HG02973 (cell line): ENCODE results near the gene NKX6-2.

Experiments
- ATAC-seq: cut with Tn5 transposase; IDR thresholded peaks from one replicate; pipeline ENCODE4 v1.9.1; 2021; ENCODE audit warnings: moderate library complexity; ENCODE audit not compliant: unreplicated experiment

NKX6-2 gene

DNA sequence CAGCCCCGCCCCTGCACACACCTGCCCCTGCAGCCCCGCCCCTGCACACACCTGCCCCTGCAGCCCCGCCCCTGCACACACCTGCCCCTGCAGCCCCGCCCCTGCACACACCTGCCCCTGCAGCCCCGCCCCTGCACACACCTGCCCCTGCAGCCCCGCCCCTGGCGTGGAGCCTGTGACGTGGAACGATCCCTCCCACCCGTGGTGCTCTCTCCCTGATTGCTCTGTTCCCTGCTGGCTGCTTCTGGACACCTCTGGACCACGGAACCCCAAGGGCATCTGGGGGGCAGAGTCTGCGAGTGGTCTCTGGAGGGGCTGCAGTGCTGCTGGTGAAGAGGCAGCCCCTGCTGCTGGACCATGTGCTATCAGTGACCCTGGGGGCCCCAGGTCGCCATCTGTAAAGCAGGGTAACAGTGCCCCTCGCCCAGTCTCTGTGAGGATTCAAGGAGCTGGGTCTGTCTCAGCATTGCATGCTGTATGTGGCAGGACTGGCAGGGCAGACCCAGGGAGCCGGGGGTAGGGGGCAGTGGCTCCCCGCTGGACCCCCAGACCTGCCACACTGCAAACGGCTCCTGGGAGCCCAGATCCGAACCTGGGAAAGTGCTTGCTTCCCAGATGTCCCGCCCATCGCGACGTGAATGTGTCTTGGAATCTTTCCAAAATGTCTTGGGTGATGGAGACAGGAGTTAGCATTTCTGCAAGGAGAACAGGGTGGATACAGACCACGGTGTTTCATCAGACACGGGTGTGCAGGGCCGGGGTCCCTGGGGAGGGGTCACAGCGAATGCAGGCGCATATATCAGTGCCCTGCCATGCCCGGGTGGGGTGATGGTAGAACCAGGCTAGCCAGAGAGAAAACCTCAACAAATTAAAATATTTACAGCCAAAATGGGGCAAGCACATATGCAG lies 27.9 kb upstream of the NKX6-2 start:
- ATAC-seq, result no peak

DNA sequence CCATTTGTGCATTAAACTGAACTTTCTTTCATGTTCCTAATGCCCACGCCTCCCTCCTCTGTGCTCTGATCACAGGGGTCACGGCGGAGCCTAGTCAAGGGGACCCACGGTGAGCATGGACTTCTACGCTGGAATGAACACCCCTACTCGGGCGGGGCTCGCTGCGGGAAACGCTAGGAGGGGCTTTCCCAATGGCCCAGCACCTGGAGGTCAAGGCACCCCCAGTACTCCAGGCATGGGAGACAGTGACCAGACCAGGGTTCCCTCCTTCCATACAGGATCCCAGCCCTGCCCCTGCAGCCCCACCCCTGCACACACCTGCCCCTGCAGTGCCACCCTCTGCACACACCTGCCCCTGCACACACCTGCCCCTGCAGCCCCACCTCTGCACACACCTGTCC lies 27.1 kb upstream of the NKX6-2 start:
- ATAC-seq, result no peak

DNA sequence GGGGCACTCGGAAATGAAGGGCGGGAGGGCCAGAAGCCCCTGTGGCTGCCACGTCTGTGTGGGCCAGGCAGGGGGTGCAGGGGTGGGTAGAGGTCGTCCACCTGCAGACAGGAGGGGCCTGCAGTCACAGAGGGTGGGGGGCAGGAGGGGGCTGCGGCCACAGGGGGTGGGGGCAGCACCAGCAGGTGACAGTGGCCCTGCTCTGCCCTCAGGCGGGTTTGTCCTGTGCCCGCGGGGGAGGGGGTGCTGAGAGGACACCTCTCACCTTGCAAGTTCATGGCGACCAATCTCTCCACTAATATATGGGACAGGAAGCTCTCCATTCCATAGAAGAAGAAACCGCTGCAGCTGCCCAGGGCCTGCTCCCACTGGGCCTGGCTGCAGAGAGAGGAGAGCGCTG lies 26.6 kb upstream of the NKX6-2 start:
- no peak for ATAC-seq

DNA sequence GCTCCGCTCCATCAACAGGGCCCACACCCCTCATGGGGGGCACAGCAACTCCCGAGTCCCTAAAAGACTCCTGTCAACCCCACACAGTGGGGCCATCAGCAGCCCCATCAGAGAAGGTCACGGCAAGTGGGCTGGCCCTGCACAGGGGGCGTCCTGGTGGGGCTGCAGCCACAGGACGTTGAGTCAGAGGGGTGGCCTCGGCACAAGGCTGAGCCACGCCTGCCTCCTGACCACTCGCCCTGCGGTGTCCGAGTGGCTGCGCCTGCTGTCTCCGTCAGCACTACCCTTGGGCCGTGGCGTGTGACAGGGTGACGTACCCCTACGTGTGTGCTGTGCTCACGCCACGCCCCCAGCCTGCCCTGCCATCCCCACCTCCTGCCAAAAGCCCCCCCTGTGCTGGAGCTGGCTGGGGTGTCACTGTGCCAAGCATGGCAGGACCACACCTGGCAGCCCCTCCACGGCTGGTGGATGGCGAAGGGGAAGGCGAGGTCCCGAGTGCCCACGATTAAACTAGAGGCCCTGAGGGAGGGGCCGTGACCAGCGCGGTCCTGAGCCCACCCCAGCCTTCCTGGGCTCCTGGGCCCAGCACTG lies 26.0 kb upstream of the NKX6-2 start:
- no peak for ATAC-seq

DNA sequence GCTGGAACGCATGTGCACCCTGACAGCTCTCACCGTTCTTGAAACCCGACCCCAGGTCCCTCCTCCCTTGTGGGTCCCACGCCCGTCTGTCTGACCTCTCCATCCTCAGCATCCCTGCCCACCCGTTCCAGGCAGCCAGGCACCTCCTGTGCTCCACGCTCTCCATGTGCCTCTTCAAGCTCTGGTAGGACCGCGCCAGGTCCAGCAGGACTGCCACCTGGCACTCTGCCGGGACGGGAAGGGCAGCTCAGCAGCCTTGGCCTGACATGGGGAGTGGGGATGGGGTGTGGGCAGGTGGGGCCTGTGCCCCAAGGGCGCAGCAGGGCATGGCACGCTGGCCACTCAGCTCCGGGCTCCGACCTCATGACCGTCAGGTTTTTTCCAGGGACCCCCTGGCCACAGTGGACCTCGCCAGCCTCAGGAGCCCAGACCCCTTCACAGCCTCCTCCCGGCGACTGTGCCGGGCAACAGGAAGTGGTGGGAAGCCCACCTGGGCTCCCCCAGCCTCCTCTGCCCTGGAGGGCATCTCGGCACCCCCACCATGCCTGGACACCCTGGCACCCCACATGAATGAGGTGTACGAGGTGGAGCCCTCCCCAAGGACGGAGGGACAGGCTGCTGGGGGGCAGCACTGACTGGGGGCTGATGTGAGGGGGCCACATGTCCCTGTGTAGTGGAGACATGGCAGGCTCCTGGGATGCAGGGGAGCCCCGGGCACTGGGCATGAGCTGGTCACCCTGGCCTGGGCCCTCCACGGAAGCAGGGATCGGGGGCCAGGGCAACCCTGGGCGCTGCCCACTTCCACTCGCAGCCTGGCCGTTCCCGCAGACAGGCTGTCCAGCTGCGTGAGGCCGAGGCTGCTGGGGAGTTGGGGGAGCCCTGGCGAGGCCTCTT lies 25.1 kb upstream of the NKX6-2 start:
- no peak for ATAC-seq

DNA sequence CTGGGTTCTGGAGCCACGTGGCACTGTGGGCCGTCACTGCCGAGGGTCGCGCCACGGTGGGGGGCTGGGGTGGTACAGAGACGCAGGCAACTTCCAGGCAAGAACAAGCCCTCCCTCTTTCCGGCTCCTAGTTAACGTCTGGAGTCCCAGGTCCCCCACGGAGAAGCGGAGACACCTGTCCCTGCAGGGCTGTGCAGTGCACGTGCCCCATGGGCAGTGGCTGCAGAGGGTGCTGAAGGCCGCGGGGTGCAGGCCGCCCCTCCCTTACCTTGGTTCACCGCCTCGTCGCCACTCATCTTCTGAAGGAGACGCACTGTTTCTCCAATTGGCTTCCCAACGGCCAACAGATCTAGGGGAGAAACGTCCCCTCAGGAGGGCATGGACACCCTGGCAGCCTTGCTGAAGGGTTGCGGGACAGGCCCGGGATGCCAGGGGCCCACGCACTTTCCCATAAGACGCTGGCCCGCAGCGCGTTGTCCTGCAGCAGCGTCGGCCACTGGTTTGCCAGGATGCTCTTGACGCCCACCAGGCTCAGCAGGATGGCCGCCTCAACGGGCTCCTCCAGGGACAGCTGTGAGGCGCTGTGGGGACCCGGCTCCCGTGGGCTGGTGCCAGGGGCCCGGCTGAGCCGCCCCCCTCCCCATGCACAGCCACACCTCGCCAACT lies 24.3 kb upstream of the NKX6-2 start:
- no peak for ATAC-seq

DNA sequence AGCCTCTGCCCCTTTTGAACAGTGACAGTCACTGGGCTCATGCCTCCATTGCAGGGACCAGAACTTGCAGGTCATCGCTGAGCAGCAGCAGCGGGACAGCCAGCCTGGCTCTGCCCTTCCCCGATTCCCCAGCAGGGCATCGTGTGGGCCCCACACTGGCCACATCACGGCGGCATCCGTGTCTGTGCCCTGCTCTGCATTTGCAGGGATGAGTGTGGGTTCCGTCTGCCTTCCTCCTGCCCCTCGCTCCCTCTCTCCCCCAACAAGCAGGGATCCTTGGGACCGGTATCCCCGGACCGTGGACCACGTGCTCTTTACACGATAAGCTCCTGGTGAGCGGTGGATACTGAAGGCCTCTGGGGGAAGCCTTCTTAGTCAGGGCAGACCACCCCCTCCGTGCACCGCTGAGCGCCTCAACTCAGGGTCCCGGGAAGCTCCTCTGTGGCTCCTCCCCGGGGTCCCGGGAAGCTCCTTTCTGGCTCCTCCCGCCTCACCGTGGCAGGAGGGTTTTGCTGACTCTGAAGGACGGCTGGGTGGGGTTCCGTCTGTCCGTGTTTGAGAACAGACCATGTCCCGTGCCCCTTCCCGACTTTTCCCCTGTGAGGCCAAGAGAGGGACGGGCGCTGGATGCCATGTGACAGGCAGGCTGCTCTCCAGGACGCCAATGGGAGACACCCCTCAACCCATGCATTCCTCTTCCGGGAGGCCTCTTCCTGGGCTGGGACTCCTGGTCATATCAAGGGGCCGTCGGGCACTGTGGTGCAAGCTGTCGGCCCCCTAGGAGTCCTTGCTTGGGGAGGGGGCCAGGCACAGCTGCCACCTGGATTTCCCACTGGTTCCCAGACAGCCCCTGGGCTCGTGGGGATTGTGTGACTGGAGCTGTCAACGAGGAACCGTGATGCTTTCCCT lies 23.5 kb upstream of the NKX6-2 start:
- ATAC-seq, result no peak

DNA sequence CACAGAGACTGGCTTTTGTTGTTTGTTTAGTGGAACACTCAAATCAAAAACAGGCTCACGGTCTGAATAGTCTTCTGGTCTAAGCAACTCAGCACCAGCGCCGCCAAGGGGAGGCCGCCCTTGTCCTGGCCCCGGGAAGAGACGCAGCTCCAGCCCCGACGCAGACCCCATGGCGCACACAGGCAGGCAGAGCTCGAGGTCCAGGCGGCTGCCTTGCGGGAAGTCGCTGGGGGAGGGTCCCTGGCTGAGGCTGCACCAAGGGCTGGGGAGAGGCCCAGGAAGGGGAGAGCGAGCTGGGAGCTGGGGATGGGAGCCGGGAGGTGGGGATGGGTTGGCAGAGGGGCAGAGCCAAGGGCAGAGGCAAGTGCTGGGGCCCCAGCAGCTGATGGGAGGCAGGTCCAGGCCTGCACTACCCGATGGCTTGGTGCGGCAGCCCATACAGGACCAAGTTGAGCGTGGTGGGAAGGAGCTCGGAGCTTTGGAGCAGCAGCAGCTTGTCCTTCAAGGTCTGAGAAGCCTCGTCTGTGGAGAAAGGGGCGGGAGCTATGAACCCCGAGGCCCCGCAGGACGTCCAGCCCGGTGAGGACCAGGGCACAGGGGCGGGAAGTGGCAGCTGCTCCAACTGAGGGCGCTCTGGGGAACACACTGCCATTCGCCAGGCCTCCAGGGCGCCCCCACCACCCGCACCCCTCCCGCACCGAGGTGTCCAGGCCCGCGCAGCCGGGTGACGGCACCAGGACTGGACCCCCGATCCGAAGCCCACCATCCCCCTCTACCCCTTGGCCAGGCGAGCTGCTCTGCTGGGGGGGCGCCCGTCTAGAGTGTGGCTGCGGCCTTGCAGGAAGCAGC lies 22.7 kb upstream of the NKX6-2 start:
- no peak for ATAC-seq

DNA sequence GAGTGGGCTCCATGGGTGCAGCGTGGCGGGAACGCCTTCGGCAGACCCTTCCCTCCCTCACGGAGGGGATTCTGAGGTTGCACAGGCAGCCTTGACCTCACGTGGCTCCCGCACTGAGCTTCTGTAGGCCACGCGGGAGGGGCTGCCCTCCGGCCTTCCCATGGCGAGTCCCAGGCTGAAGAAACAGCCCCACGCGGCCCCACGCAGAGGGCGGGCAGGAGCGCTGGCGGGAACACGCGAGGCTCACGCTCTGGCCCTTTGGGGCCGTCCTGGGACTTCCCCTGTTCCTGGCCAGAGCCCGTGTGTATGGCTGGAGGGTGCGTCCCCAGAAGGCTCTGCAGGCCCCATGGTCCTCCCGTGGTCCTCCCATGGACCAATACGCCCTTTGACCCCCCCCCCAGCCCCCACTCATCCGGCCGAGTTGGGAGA lies 21.7 kb upstream of the NKX6-2 start:
- ATAC-seq, result no peak

DNA sequence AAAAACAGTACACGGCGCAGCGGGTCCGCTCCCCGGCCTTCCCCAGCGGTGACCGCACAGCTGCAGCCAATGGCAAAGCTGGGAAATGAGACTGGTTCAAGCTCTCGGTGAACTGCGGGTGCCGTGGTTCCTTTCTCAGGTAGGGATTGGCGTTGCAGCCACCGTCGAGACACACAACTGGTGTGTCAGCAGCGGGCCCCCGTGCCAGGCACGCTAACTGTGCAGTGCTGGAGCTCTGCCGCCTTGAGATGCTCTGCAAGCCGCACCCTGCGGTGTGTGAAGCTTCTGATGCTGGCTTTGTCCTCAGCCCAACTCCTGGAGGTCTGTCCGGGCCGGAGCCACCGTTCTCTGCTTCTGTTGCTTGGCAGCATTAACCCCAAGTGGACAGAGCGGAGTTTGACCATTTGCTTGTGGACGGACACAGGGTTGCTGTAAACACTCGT lies 20.6 kb upstream of the NKX6-2 start:
- ATAC-seq, result no peak

DNA sequence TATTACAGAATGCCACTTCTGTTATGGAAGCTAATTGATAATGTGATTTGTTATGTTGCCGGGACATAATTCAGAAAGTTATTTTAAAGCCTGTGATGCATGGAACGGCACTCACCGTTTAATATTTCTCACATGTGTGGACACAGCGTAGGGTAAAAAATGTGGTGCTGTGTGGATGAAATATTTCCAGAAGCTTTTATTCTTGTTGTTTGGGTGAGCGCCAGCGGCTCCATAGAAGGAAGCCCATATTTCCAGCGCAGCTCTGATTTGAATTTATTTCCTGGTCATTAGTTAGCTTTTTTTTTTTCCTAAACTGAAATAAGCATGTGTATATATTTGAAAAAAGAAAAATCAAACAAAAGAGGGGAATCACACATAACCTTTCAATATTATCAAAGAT lies 20.2 kb upstream of the NKX6-2 start:
- ATAC-seq, result no peak

DNA sequence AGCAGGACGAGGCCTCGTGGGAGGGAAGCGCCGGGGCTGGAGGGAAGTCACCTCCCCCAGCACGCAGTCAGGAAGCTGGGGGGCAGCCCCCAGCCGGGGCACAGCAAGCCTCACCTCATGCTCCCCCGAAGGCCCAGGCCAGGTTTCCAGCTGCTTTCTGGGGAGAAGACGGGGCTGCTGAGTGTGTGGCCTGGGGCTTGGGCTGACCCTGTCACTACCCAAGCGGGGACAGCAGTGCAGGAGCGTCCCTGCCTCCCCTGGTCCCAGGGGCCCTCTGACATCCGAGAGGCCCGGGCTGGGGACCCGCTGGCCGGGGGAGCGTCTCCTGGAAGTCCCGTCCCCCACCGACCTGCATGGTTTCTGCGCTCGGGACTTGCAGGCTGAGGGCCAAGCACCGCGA lies 19.7 kb upstream of the NKX6-2 start:
- no peak for ATAC-seq

DNA sequence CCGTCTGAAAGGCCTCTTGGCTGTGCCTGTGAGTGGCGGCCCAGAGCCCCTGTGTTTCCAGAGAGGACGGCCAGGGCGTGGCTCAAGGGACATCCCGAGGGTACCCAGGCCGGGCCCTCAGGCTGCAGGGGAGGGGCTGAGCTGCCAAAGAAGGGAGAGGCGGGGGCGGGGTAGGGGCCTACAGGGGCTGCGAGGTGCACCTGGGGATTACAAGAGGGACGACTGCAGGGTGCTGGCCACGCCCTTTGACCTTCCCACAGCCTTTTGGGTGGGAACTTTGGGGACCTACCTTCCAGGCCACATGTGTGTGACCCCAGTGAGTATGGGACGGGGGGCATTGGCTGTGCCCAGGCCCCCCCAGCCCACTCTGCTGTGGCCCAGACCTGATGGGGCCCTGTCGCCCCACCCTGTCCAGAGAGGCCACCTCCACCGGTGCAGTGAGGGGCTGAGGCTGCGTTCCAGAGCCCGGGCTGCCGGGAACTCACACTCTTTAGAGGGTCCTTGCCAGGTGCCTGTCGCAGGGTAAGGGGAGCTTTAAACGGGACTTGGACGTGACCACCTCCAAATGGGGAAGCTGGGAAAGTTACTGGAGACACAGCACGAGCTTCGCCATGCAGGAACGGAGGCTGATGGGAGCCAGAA lies 19.0 kb upstream of the NKX6-2 start:
- ATAC-seq, result no peak

DNA sequence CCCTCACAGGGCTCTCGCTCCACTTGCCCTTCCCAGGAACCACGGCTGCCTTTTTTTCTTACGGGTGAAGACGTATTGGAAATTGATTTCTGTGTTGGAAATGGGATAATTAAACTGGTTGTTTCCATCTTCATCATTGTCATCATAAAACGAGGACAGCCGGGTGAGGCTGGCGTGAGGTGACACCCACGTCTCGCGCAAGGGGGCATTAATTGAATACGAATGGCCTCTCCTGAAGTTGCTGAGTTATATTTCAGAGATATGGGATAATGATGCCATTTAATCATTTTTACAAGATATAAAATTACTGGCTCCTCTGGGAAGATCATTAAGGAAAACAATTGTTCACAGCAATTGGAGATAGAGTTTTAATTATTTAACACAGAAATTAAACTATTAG lies 18.3 kb upstream of the NKX6-2 start:
- ATAC-seq, result no peak

DNA sequence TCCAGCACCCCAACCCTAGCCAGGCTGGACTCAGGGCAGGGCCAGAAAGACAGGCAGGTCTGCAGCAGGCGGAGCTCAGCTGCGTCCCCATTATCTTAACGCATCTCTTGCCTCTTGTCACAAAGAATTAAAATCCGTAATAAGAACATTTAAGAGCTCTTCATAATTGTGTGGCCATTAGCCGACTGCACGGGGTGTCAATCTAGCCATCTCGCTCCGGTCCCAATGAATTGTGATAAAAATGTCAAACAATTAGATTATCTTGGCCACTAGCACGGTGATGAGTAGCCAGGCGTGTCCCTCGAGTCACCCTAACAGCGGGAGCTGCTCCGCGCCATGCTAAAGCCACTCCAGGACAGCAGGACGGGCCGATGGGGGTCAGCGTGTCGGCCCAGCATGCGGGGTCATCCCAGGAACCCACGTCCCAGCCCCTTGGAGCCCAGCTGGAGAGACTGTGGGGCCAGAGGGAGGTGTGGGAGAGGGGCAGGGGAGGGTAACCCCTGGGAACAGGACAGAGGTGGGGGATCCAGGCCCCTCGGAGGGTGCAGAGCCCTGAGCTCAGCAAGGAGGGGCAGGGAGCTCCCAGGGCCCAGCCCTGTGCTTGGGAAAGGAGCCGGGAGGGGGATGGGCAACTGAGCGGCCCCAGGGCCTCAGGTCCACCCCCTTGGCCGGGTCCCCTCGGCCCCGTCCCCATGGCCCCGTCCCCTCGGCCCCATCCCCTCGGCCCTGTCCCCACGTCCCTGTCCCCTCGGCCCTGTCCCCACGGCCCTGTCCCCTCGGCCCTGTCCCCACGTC lies 17.7 kb upstream of the NKX6-2 start:
- no peak for ATAC-seq

DNA sequence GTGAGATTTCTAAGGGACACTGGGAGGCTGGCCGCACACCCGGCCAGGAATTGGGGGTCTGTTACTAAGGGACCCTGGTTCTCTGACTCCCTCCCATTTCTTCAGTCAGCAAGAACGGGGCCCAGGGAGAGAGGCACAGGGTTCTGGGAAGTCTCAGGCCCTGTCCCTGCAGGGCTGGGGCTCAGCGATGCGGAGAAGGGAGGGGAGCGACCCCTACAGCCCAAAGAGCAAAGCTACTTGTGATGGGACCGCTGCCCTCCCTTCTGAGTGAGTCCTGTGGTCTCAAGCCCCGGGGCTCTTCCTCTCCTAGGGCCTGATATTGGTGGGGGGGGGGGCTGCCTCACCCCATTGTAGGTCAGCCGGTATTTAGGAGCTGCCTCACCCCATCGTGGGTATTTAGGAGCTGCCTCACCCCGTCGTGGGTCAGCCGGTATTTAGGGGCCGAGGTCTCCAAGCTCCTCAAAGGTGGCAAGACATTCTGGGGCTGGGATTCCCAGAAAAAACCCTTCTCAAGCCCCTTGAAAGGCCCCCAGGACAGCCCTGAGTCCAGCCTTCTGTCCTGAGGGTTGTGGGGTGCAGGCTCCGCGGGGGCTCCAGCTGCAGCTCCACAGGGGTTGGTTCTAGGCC lies 16.9 kb upstream of the NKX6-2 start:
- no peak for ATAC-seq

DNA sequence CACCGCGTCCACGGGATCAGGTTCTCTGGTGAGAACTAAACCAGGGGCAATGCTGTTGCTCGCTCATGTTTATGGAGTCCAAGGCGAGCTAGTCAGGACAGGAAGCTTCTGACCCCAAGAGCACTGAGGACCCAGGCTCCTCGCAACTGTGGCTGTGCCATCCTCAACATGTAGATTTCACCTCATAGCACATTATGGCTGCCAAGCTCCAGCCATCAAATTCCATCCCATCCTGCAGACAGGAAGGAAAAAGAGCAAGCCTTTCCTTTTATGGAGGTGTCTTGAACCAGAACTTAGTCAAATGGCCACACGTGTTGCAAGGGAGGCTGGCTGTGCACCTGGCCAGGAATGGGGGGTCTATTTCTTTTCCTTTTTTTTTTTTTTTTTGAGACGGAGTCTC lies 16.1 kb upstream of the NKX6-2 start:
- ATAC-seq, result no peak
